Activated T-helper 1 cell treated with anti-CD3 and anti-CD28 coated beads, Interleukin-2, amount 50 U/mL, for 16 hours (primary cell): ENCODE results near the gene FFAR1.

Experiments used
- DNase-seq, 2 donors: peaks; one replicate each; pipeline ENCODE4 v3.0.0-alpha.2; 2020; ENCODE audit warnings: low read depth in 1 of 2, low spot score in 1 of 2

The FFAR1 gene

GRCh38 chr19:35388277-35389054 lies 40.8 kb downstream of the FFAR1 start:
- DNase-seq = no peak

DNA sequence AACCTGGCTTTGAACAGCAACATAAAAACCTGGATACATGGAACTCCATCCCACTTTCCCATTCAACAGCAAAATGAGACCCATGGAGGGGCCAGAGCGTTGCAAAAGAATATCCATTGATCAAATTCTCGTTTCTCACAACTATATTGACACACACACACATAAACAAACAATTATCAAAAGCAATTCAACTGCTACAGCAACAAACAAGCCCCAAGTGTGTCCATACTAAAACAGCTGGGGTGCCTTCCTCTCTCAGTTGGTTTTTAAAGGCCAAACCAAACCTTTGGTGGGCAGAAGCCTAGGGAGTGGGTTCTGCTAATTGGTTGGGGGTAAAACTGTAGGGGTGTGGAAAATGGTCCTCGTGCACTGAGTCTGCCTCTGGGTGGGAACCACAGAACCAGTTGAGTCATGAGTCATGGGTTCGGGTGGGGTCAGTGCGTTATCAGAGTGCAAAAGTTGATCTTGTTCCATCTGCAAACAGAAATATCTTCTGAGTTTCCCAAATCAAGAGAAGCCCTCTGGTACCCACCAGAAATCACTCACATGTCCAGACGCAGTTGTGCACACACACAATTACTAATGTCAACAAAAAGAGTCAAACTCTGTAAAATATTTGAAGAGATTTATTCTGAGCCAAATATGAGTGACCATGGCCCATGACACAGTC lies 41.6 kb downstream of the FFAR1 start:
- DNase-seq = no peak

- no peak for DNase-seq
Measured at GRCh38 chr19:35392742-35393715, 45.3 kb downstream of the FFAR1 start.

DNA sequence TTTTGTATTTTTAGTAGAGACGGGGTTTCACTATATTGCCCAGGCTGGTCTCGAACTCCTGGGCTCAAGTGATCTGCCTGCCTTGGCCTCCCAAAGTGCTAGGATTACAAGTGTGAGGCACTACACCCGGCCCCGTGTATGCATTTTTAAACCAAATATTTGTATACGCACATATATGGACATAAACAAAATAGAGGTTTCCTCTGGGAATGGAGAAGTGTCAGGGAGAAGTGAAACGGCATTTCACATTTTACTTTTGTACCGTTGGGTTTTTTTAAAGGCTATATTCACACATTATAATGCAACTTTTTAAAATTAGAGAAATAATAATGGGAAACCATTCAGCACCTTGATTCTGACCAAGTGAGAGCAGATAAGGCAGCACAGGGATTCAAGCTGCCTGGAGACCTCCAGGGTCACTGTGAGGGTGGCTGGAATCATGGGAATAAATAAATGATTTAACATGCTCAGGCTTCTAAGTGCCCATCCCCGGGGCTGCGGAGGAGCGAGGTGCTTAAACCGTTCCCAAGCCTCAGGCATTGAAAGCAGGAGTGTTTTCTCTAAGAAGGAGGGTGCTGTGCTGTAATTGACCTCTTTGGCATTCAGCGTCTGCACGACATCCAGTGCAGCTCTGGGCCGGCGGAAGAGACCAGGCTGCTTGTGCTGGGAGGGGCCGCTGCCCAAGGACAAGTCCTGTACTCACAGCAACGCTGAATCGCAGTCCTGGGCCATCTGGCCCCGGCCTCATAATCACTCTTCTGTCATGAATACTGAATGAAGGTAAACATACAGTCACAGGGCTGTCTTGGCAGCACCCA lies 47.9 kb downstream of the FFAR1 start:
- no peak for DNase-seq

GRCh38 chr19:35396240-35396885 lies 48.7 kb downstream of the FFAR1 start:
- DNase-seq = no peak

GRCh38 chr19:35397064-35397463 lies 49.4 kb downstream of the FFAR1 start:
- no peak for DNase-seq
